GM23338 (cell line): ENCODE measurements around the gene IL1RL1. TPM values are rescaled to one million over a fixed set of nuclear protein-coding genes. Genes with fewer than 3 reads are reported as not detected.

Source experiments
- ATAC-seq: fragments of 200-7000 bp; cut with Tn5 transposase; 3 replicates; pipeline ENCODE4 v1.9.1; 2020
- DNase-seq: peaks from one replicate; pipeline ENCODE4 v3.0.0-alpha.2; 2015; ENCODE audit warnings: low spot score
- H2AFZ ChIP-seq: fragments of 200-600 bp; sonication (generic); 2 replicates; pipeline ENCODE4 v1.8.0; 2016; ENCODE audit warnings: antibody characterized with exemption, mild to moderate bottlenecking, moderate library complexity
- H3F3A ChIP-seq: fragments of 200-600 bp; sonication (generic); replicated peaks from 2 replicates; pipeline ENCODE4 v1.8.0; 2017; ENCODE audit warnings: antibody characterized with exemption, mixed run types, low read depth
- H3K27ac ChIP-seq: fragments of 200-600 bp; sonication (generic); 2 replicates; pipeline ENCODE4 v1.6.1; 2016; ENCODE audit warnings: low read depth
- H3K27me3 ChIP-seq: fragments of 200-600 bp; sonication (generic); 2 replicates; pipeline ENCODE4 v1.8.0; 2016; ENCODE audit warnings: mild to moderate bottlenecking, mixed run types, moderate library complexity; ENCODE audit not compliant: insufficient read depth
- H3K36me3 ChIP-seq: fragments of 200-600 bp; sonication (generic); 2 replicates; pipeline ENCODE4 v1.8.0; 2016; ENCODE audit warnings: mild to moderate bottlenecking; ENCODE audit not compliant: insufficient read depth
- H3K4me1 ChIP-seq: fragments of 200-600 bp; sonication (generic); 2 replicates; pipeline ENCODE4 v1.8.0; 2016; ENCODE audit warnings: mild to moderate bottlenecking, moderate library complexity; ENCODE audit not compliant: insufficient read depth
- H3K4me2 ChIP-seq: fragments of 200-600 bp; sonication (generic); 2 replicates; pipeline ENCODE4 v1.7.1; 2017; ENCODE audit warnings: mixed run types
- H3K4me3 ChIP-seq: fragments of 200-600 bp; sonication (generic); 2 replicates; pipeline ENCODE4 v1.6.1; 2016; ENCODE audit warnings: mixed run types
- H3K79me2 ChIP-seq: fragments of 200-600 bp; sonication (generic); replicated peaks from 2 replicates; pipeline ENCODE4 v1.8.0; 2017; ENCODE audit warnings: mild to moderate bottlenecking; ENCODE audit not compliant: insufficient read depth
- H3K9me2 ChIP-seq: fragments of 200-600 bp; sonication (generic); 2 replicates; pipeline ENCODE4 v1.8.0; 2017; ENCODE audit not compliant: insufficient read depth
- H4K20me1 ChIP-seq: fragments of 200-600 bp; sonication (generic); replicated peaks from 2 replicates; pipeline ENCODE4 v1.8.0; 2017; ENCODE audit warnings: mild to moderate bottlenecking; ENCODE audit not compliant: insufficient read depth
- H3K27ac Mint-ChIP-seq: 2 replicates; pipeline ENCODE4 v1.8.0; 2020; ENCODE audit warnings: inconsistent platforms, mild to moderate bottlenecking, moderate library complexity, mixed read lengths
- H3K27me3 Mint-ChIP-seq: 3 replicates; pipeline ENCODE4 v1.8.0; 2022; ENCODE audit warnings: low read depth, mild to moderate bottlenecking, moderate library complexity, mixed read lengths, inconsistent platforms; ENCODE audit not compliant: insufficient read depth, poor library complexity
- H3K36me3 Mint-ChIP-seq: 3 replicates; pipeline ENCODE4 v1.8.0; 2021; ENCODE audit warnings: low read depth, mild to moderate bottlenecking, inconsistent platforms, moderate library complexity, mixed read lengths
- H3K4me1 Mint-ChIP-seq: 3 replicates; pipeline ENCODE4 v1.8.0; 2020; ENCODE audit warnings: mild to moderate bottlenecking, inconsistent platforms, mixed read lengths
- H3K4me3 Mint-ChIP-seq: 3 replicates; pipeline ENCODE4 v1.8.0; 2021; ENCODE audit warnings: moderate library complexity, mild to moderate bottlenecking, inconsistent platforms, mixed read lengths
- H3K9me3 Mint-ChIP-seq: 3 replicates; pipeline ENCODE4 v1.8.0; 2020; ENCODE audit warnings: moderate library complexity, mild to moderate bottlenecking, inconsistent platforms, mixed read lengths
- CREB1 ChIP-seq: fragments of 250-450 bp; sonication (Bioruptor Pico); IDR thresholded peaks from 2 replicates; pipeline ENCODE4 v1.5.0; 2020; ENCODE audit warnings: low read depth, mild to moderate bottlenecking, moderate library complexity
- ETS1 ChIP-seq: IDR thresholded peaks from 2 replicates; pipeline ENCODE4 v1.6.1; 2016; ENCODE audit warnings: antibody characterized with exemption
- EZH2 ChIP-seq: fragments of 200-600 bp; sonication (generic); IDR thresholded peaks from one replicate; pipeline ENCODE4 v1.8.0; 2017; ENCODE audit warnings: antibody characterized with exemption, mild to moderate bottlenecking, low read depth; ENCODE audit not compliant: unreplicated experiment
- EZH2phosphoT487 ChIP-seq: fragments of 200-600 bp; sonication (generic); IDR thresholded peaks from one replicate; pipeline ENCODE4 v1.8.1; 2018; ENCODE audit warnings: antibody characterized with exemption; ENCODE audit not compliant: unreplicated experiment
- JUNB ChIP-seq: IDR thresholded peaks from one replicate; pipeline ENCODE4 v1.6.1; 2016; ENCODE audit warnings: antibody characterized with exemption; ENCODE audit not compliant: unreplicated experiment
- NANOG ChIP-seq: IDR thresholded peaks from 2 replicates; pipeline ENCODE4 v1.6.1; 2016; ENCODE audit warnings: antibody characterized with exemption, borderline replicate concordance
- POLR2AphosphoS5 ChIP-seq: IDR thresholded peaks from 2 replicates; pipeline ENCODE4 v1.6.1; 2016; ENCODE audit warnings: antibody characterized with exemption, low read depth
- REST ChIP-seq: IDR thresholded peaks from one replicate; pipeline ENCODE4 v1.6.1; 2018; ENCODE audit warnings: antibody characterized with exemption; ENCODE audit not compliant: unreplicated experiment
- STAT1 ChIP-seq: IDR thresholded peaks from one replicate; pipeline ENCODE4 v1.6.1; 2016; ENCODE audit warnings: antibody characterized with exemption; ENCODE audit not compliant: unreplicated experiment
- ZNF114 ChIP-seq: fragments of 250-450 bp; sonication (Bioruptor Pico); IDR thresholded peaks from 2 replicates; pipeline ENCODE4 v1.5.0; 2020; ENCODE audit warnings: mild to moderate bottlenecking, moderate library complexity
- ZNF331 ChIP-seq: fragments of 250-450 bp; sonication (Bioruptor Pico); IDR thresholded peaks from 2 replicates; pipeline ENCODE4 v1.5.0; 2020; ENCODE audit warnings: low read depth, mild to moderate bottlenecking, moderate library complexity
- ZNF462 ChIP-seq: fragments of 250-450 bp; sonication (Bioruptor Pico); IDR thresholded peaks from 2 replicates; pipeline ENCODE4 v1.5.0; 2020; ENCODE audit warnings: mild to moderate bottlenecking, moderate library complexity
- polyA plus RNA-seq: library from polyadenylated mRNA; unstranded; fragments of >200 nt; fragmentation: Nextera tagmentation; extraction: Ambion mirVana; gene quantifications from 2 replicates; pipeline ENCODE4 v1.2.1, GENCODE V29; 2016
- total RNA-seq: library from RNA; depleted of rRNA; stranded (reverse); fragments of >200 nt; shearing (Covaris generic); gene quantifications from 2 replicates; pipeline ENCODE4 v1.2.3, GENCODE V29; 2014

IL1RL1 gene
- total and polyA plus RNA-seq, 2 experiments from 2014 or later = not detected

GRCh38 chr2:102283996-102284395 is 27.4 kb upstream of the IL1RL1 start:
- Histone ChIP-seq H3K4me2 (no peak overlapping the region), H3K27me3 (no peaks in the 10 kb centered on the region), H3K4me3 (no peak overlapping the region), H3K4me1 (no peaks in the 10 kb centered on the region), H3K36me3 (no peaks in the 10 kb centered on the region), H2AFZ (no peak overlapping the region), H4K20me1 (no peaks in the 10 kb centered on the region), H3F3A (no peaks in the 10 kb centered on the region), H3K9me2 (peaks cover 6% of the 10 kb centered on the region), H3K79me2 (no peaks in the 10 kb centered on the region), H3K27ac (no peak overlapping the region)
- Mint-ChIP-seq H3K27ac (no peak overlapping the region), H3K36me3 (no peaks in the 10 kb centered on the region), H3K27me3 (no peaks in the 10 kb centered on the region), H3K9me3 (no peaks in the 10 kb centered on the region), H3K4me1 (no peaks in the 10 kb centered on the region), H3K4me3 (no peak overlapping the region)
- DNase-seq = no peak
- no peak for ATAC-seq
- no peak for TF ChIP-seq JUNB

GRCh38 chr2:102284611-102285010 is 26.8 kb upstream of the IL1RL1 start:
- H3K36me3 Mint-ChIP-seq = no peaks in the 10 kb centered on the region
- Histone ChIP-seq H3K9me2 (peaks cover 6% of the 10 kb centered on the region), H3F3A (no peaks in the 10 kb centered on the region), H2AFZ (no peak overlapping the region), H3K27me3 (no peaks in the 10 kb centered on the region), H3K4me1 (no peaks in the 10 kb centered on the region), H3K36me3 (no peaks in the 10 kb centered on the region), H3K27ac (no peak overlapping the region), H3K4me3 (no peak overlapping the region), H3K4me2 (no peak overlapping the region), H3K79me2 (no peaks in the 10 kb centered on the region), H4K20me1 (no peaks in the 10 kb centered on the region)
- H3K4me3 Mint-ChIP-seq = no peak overlapping the region
- DNase-seq (no peak), ATAC-seq (no peak)
- no peak overlapping the region for H3K27ac Mint-ChIP-seq
- H3K9me3 Mint-ChIP-seq = no peaks in the 10 kb centered on the region
- no peaks in the 10 kb centered on the region for H3K4me1 Mint-ChIP-seq
- H3K27me3 Mint-ChIP-seq = no peaks in the 10 kb centered on the region
- no peak for TF ChIP-seq REST
- no peak for TF ChIP-seq ETS1
- no peak for TF ChIP-seq STAT1
- no peak for TF ChIP-seq ZNF114 (CRISPR knock-in tag)
- TF ChIP-seq ZNF462 = no peak
- TF ChIP-seq NANOG = no peak
- no peak for TF ChIP-seq CREB1 (CRISPR knock-in tag)
- no peak for TF ChIP-seq POLR2AphosphoS5
- no peak for TF ChIP-seq EZH2phosphoT487
- no peak for TF ChIP-seq JUNB
- no peak for TF ChIP-seq ZNF331
- TF ChIP-seq EZH2 = no peak
